ENCODE measurements around the gene ALG14. TPM values are rescaled to one million over a fixed set of nuclear protein-coding genes. Genes with fewer than 3 reads are reported as not detected.

The ALG14 gene
- total and polyA plus RNA-seq, 4 donors = 0.50 to 3.2 (median 1.8) TPM

GRCh38 chr1:95043141-95043980 lies 29.4 kb downstream of the ALG14 start:
- Histone ChIP-seq H3K4me1 (ENCODE audit: control insufficient read depth in 1 of 2, insufficient read depth in 2 of 2, low read length in 2 of 2) (peaks cover 0 to 1% of the 10 kb centered on the region in 2 donors), H3K9me3 (ENCODE audit: control insufficient read depth, low read length) (no peaks in the 10 kb centered on the region), H3K4me3 (ENCODE audit: low read length in 2 of 2) (no peak overlapping the region), H3K36me3 (ENCODE audit: control insufficient read depth in 1 of 2, insufficient read depth in 2 of 2, low read length in 1 of 2) (no peaks in the 10 kb centered on the region), H3K27ac (ENCODE audit: low read depth in 1 of 2, low read length in 2 of 2) (peak overlapping the region in 1 of 2 donors; percentile 17), H3K27me3 (ENCODE audit: control insufficient read depth in 1 of 2, insufficient read depth in 2 of 2, low read length in 1 of 2) (no peaks in the 10 kb centered on the region)
- DNase-seq = peak; percentile 84 to 91
- 20% methylated on average over 11 of the region's 11 CpGs for WGBS, 2 donors
- intact Hi-C loops (cut with DNase I) = loop anchor here (1.0 to 10.0 kb wide), 4 partner anchors 119 to 519 kb away; partner anchors contain the start of gene SLC44A3 (in 1 of the 2)
- ATAC-seq (ENCODE audit: low FRiP score) = peak; percentile 93

- H3K27me3 ChIP-seq (ENCODE audit: control insufficient read depth in 1 of 2, insufficient read depth in 2 of 2, low read length in 1 of 2) = no peaks in the 10 kb centered on the region
- 34% methylated on average over 3 of the region's 3 CpGs for WGBS, 2 donors
- H3K4me1 ChIP-seq (ENCODE audit: control insufficient read depth in 1 of 2, insufficient read depth in 2 of 2, low read length in 2 of 2) = peaks cover 0 to 1% of the 10 kb centered on the region in 2 donors
- H3K36me3 ChIP-seq (ENCODE audit: control insufficient read depth in 1 of 2, insufficient read depth in 2 of 2, low read length in 1 of 2) = no peaks in the 10 kb centered on the region
- intact Hi-C loops (cut with DNase I) = loop anchor here (1.0 to 10.0 kb wide), 4 partner anchors 113 to 517 kb away; no protein-coding TSS in a partner anchor
- DNase-seq (no peak), ATAC-seq (ENCODE audit: low FRiP score) (peak; percentile 61)
- no peaks in the 10 kb centered on the region for H3K9me3 ChIP-seq (ENCODE audit: control insufficient read depth, low read length)
- no peak overlapping the region for H3K4me3 ChIP-seq (ENCODE audit: low read length in 2 of 2)
- no peak overlapping the region for H3K27ac ChIP-seq (ENCODE audit: low read depth in 1 of 2, low read length in 2 of 2)
These were observed 30.5 kb downstream of the ALG14 start for GRCh38 chr1:95042286-95042685.

- no peaks in the 10 kb centered on the region for H3K9me3 ChIP-seq (ENCODE audit: control insufficient read depth, low read length)
- intact Hi-C loops (cut with DNase I) = loop anchor here (1.0 to 10.0 kb wide), 6 partner anchors 17 to 517 kb away; no protein-coding TSS in a partner anchor
- WGBS, 2 donors = 8 to 11% methylated on average over 2 of the region's 2 CpGs
- H3K27ac ChIP-seq (ENCODE audit: low read depth in 1 of 2, low read length in 2 of 2) = no peak overlapping the region
- no peak overlapping the region for H3K4me3 ChIP-seq (ENCODE audit: low read length in 2 of 2)
- no peaks in the 10 kb centered on the region for H3K27me3 ChIP-seq (ENCODE audit: control insufficient read depth in 1 of 2, insufficient read depth in 2 of 2, low read length in 1 of 2)
- peak; percentile 91 for ATAC-seq (ENCODE audit: low FRiP score)
- peak in 1 of 2 donors; percentile 56 for DNase-seq
- peaks cover 0 to 1% of the 10 kb centered on the region in 2 donors for H3K4me1 ChIP-seq (ENCODE audit: control insufficient read depth in 1 of 2, insufficient read depth in 2 of 2, low read length in 2 of 2)
- H3K36me3 ChIP-seq (ENCODE audit: control insufficient read depth in 1 of 2, insufficient read depth in 2 of 2, low read length in 1 of 2) = no peaks in the 10 kb centered on the region
These were observed 31.1 kb downstream of the ALG14 start for GRCh38 chr1:95041491-95042165.

GRCh38 chr1:95040032-95040525 lies 32.7 kb downstream of the ALG14 start:
- ATAC-seq (ENCODE audit: low FRiP score) (no peak), DNase-seq (no peak)
- H3K4me3 ChIP-seq (ENCODE audit: low read length in 2 of 2) = no peak overlapping the region
- peaks cover 0 to 1% of the 10 kb centered on the region in 2 donors for H3K4me1 ChIP-seq (ENCODE audit: control insufficient read depth in 1 of 2, insufficient read depth in 2 of 2, low read length in 2 of 2)
- intact Hi-C loops (cut with DNase I) = loop anchor here (2.0 to 10.0 kb wide), 3 partner anchors 15 to 515 kb away; no protein-coding TSS in a partner anchor
- H3K36me3 ChIP-seq (ENCODE audit: control insufficient read depth in 1 of 2, insufficient read depth in 2 of 2, low read length in 1 of 2) = no peaks in the 10 kb centered on the region
- H3K27me3 ChIP-seq (ENCODE audit: control insufficient read depth in 1 of 2, insufficient read depth in 2 of 2, low read length in 1 of 2) = no peaks in the 10 kb centered on the region
- no peak overlapping the region for H3K27ac ChIP-seq (ENCODE audit: low read depth in 1 of 2, low read length in 2 of 2)
- WGBS, 2 donors = 91 to 98% methylated on average over 2 of the region's 2 CpGs
- H3K9me3 ChIP-seq (ENCODE audit: control insufficient read depth, low read length) = no peaks in the 10 kb centered on the region

GRCh38 chr1:95039360-95040031 lies 33.3 kb downstream of the ALG14 start:
- no peak for DNase-seq
- intact Hi-C loops (cut with DNase I) = loop anchor here (2.0 to 10.0 kb wide), 3 partner anchors 15 to 515 kb away; no protein-coding TSS in a partner anchor
- H3K27ac ChIP-seq (ENCODE audit: low read depth in 1 of 2, low read length in 2 of 2) = no peak overlapping the region
- H3K4me1 ChIP-seq (ENCODE audit: control insufficient read depth in 1 of 2, insufficient read depth in 2 of 2, low read length in 2 of 2) = peaks cover 0 to 1% of the 10 kb centered on the region in 2 donors
- no peaks in the 10 kb centered on the region for H3K9me3 ChIP-seq (ENCODE audit: control insufficient read depth, low read length)
- 88 to 89% methylated on average over 12 of the region's 12 CpGs for WGBS, 2 donors
- H3K36me3 ChIP-seq (ENCODE audit: control insufficient read depth in 1 of 2, insufficient read depth in 2 of 2, low read length in 1 of 2) = no peaks in the 10 kb centered on the region
- no peak for ATAC-seq (ENCODE audit: low FRiP score)
- no peak overlapping the region for H3K4me3 ChIP-seq (ENCODE audit: low read length in 2 of 2)
- H3K27me3 ChIP-seq (ENCODE audit: control insufficient read depth in 1 of 2, insufficient read depth in 2 of 2, low read length in 1 of 2) = no peaks in the 10 kb centered on the region

GRCh38 chr1:95035536-95035935 lies 37.2 kb downstream of the ALG14 start:
- DNase-seq (no peak), ATAC-seq (ENCODE audit: low FRiP score) (no peak)
- no peak overlapping the region for H3K27ac ChIP-seq (ENCODE audit: low read depth in 1 of 2, low read length in 2 of 2)
- H3K36me3 ChIP-seq (ENCODE audit: control insufficient read depth in 1 of 2, insufficient read depth in 2 of 2, low read length in 1 of 2) = no peaks in the 10 kb centered on the region
- peaks cover 0 to 1% of the 10 kb centered on the region in 2 donors for H3K4me1 ChIP-seq (ENCODE audit: control insufficient read depth in 1 of 2, insufficient read depth in 2 of 2, low read length in 2 of 2)
- H3K4me3 ChIP-seq (ENCODE audit: low read length in 2 of 2) = no peak overlapping the region
- WGBS, 2 donors = 85 to 91% methylated on average over 1 of the region's 1 CpG
- no peaks in the 10 kb centered on the region for H3K9me3 ChIP-seq (ENCODE audit: control insufficient read depth, low read length)
- no peaks in the 10 kb centered on the region for H3K27me3 ChIP-seq (ENCODE audit: control insufficient read depth in 1 of 2, insufficient read depth in 2 of 2, low read length in 1 of 2)
- intact Hi-C loops (cut with DNase I) = no loop called here

- intact Hi-C loops (cut with DNase I) = no loop called here
- Histone ChIP-seq H3K27me3 (ENCODE audit: control insufficient read depth in 1 of 2, insufficient read depth in 2 of 2, low read length in 1 of 2) (no peaks in the 10 kb centered on the region), H3K4me3 (ENCODE audit: low read length in 2 of 2) (no peak overlapping the region), H3K36me3 (ENCODE audit: control insufficient read depth in 1 of 2, insufficient read depth in 2 of 2, low read length in 1 of 2) (no peaks in the 10 kb centered on the region), H3K9me3 (ENCODE audit: control insufficient read depth, low read length) (no peaks in the 10 kb centered on the region), H3K27ac (ENCODE audit: low read depth in 1 of 2, low read length in 2 of 2) (no peak overlapping the region), H3K4me1 (ENCODE audit: control insufficient read depth in 1 of 2, insufficient read depth in 2 of 2, low read length in 2 of 2) (peaks cover 0 to 3% of the 10 kb centered on the region in 2 donors)
- DNase-seq = no peak
- 86 to 94% methylated on average over 1 of the region's 1 CpG for WGBS, 2 donors
- no peak for ATAC-seq (ENCODE audit: low FRiP score)
These were observed 38.2 kb downstream of the ALG14 start for GRCh38 chr1:95034506-95034905.

GRCh38 chr1:95033843-95034242 lies 38.9 kb downstream of the ALG14 start:
- Histone ChIP-seq H3K4me1 (ENCODE audit: control insufficient read depth in 1 of 2, insufficient read depth in 2 of 2, low read length in 2 of 2) (peaks cover 0 to 3% of the 10 kb centered on the region in 2 donors), H3K27ac (ENCODE audit: low read depth in 1 of 2, low read length in 2 of 2) (no peak overlapping the region), H3K27me3 (ENCODE audit: control insufficient read depth in 1 of 2, insufficient read depth in 2 of 2, low read length in 1 of 2) (no peaks in the 10 kb centered on the region), H3K9me3 (ENCODE audit: control insufficient read depth, low read length) (no peaks in the 10 kb centered on the region), H3K4me3 (ENCODE audit: low read length in 2 of 2) (no peak overlapping the region), H3K36me3 (ENCODE audit: control insufficient read depth in 1 of 2, insufficient read depth in 2 of 2, low read length in 1 of 2) (no peaks in the 10 kb centered on the region)
- intact Hi-C loops (cut with DNase I) = no loop called here
- DNase-seq (no peak), ATAC-seq (ENCODE audit: low FRiP score) (no peak)

Measured in aorta (tissue), 5 donors.